Vagina (tissue), 2 donors: ENCODE data around the gene SSX2IP.

Experiments
- CTCF ChIP-seq, 3 experiments: fragments of 450-650 bp in 2 of 3; fragments of 200-600 bp in 1 of 3; sonication (generic) in 1 of 3; IDR thresholded peaks; one replicate each; pipeline ENCODE4 v1.5.1; 2017 to 2019; ENCODE audit warnings: antibody characterized with exemption in 3 of 3, mild to moderate bottlenecking in 2 of 3, moderate library complexity in 2 of 3
- POLR2A ChIP-seq, 2 donors: fragments of 450-650 bp; IDR thresholded peaks; one replicate each; pipeline ENCODE4 v1.6.1; 2017; ENCODE audit warnings: antibody characterized with exemption in 2 of 2, mild to moderate bottlenecking in 2 of 2, moderate library complexity in 2 of 2

- no peak for TF ChIP-seq CTCF (IDR thresholded peaks at IDR 0.05)
- no peak for TF ChIP-seq POLR2A (IDR thresholded peaks at IDR 0.05)
Measured at GRCh38 chr1:84704872-84705417, 14.7 kb upstream of the SSX2IP start.
